H9 (cell line): Measurements from ENCODE around the gene RPL36. TPM values are rescaled to one million over a fixed set of nuclear protein-coding genes. Genes with fewer than 3 reads are reported as not detected.
A peak's percentile ranks its signal among the peaks of the same experiment; 100 is the strongest.

Experiments
- DNase-seq: peaks from one replicate; pipeline ENCODE4 v3.0.0-alpha.2; 2017
- H2AFZ ChIP-seq: one replicate; pipeline ENCODE4 v1.6.1; 2013; ENCODE audit warnings: mild to moderate bottlenecking, low read length, control low read depth, moderate library complexity
- H2AK5ac ChIP-seq: 2 replicates; pipeline ENCODE4 v1.6.1; 2013; ENCODE audit warnings: low read length, control low read depth, mixed read lengths; ENCODE audit not compliant: insufficient read length
- H2BK120ac ChIP-seq: one replicate; pipeline ENCODE4 v1.6.1; 2013; ENCODE audit warnings: low read depth, mild to moderate bottlenecking, low read length, control low read depth, inconsistent platforms; ENCODE audit not compliant: poor library complexity, severe bottlenecking
- H2BK12ac ChIP-seq: 2 replicates; pipeline ENCODE4 v1.6.1; 2013; ENCODE audit warnings: low read length, control low read depth, mixed read lengths, low read depth; ENCODE audit not compliant: insufficient read length
- H2BK15ac ChIP-seq: 2 replicates; pipeline ENCODE4 v1.6.1; 2013; ENCODE audit warnings: low read depth, low read length, control low read depth
- H2BK20ac ChIP-seq: one replicate; pipeline ENCODE4 v1.6.1; 2013; ENCODE audit warnings: low read depth, mild to moderate bottlenecking, low read length, control low read depth, inconsistent platforms; ENCODE audit not compliant: poor library complexity, severe bottlenecking
- H2BK5ac ChIP-seq: 2 replicates; pipeline ENCODE4 v1.6.1; 2013; ENCODE audit warnings: low read length, control low read depth, mixed read lengths; ENCODE audit not compliant: insufficient read length
- H3K14ac ChIP-seq: 2 replicates; pipeline ENCODE4 v1.6.1; 2013; ENCODE audit warnings: low read length, control low read depth; ENCODE audit not compliant: insufficient read depth
- H3K18ac ChIP-seq: 2 replicates; pipeline ENCODE4 v1.6.1; 2013; ENCODE audit warnings: low read depth, mild to moderate bottlenecking, mixed read lengths, low read length, control low read depth; ENCODE audit not compliant: insufficient read length
- H3K23ac ChIP-seq: 2 replicates; pipeline ENCODE4 v1.6.1; 2013; ENCODE audit warnings: low read length, control low read depth, mixed read lengths, low read depth; ENCODE audit not compliant: insufficient read length
- H3K23me2 ChIP-seq: 2 replicates; pipeline ENCODE4 v1.6.1; 2013; ENCODE audit warnings: low read depth, mild to moderate bottlenecking, mixed read lengths, low read length, control low read depth; ENCODE audit not compliant: insufficient read length, poor library complexity, severe bottlenecking
- H3K27ac ChIP-seq: 2 replicates; pipeline ENCODE4 v1.5.1; 2013; ENCODE audit warnings: low read length, control low read depth, mixed read lengths, low read depth; ENCODE audit not compliant: insufficient read length
- H3K27me3 ChIP-seq: 2 replicates; pipeline ENCODE4 v1.6.1; 2013; ENCODE audit warnings: low read length, control low read depth, inconsistent platforms; ENCODE audit not compliant: insufficient read depth
- H3K4ac ChIP-seq: 2 replicates; pipeline ENCODE4 v1.6.1; 2013; ENCODE audit warnings: low read depth, mild to moderate bottlenecking, control low read depth, inconsistent platforms, low read length, moderate library complexity
- H3K4me1 ChIP-seq: 2 replicates; pipeline ENCODE4 v1.6.1; 2013; ENCODE audit warnings: low read length, control low read depth, inconsistent platforms; ENCODE audit not compliant: insufficient read depth
- H3K4me2 ChIP-seq: 2 replicates; pipeline ENCODE4 v1.6.1; 2013; ENCODE audit warnings: low read length, control low read depth, mixed read lengths; ENCODE audit not compliant: insufficient read length, insufficient read depth
- H3K56ac ChIP-seq: 2 replicates; pipeline ENCODE4 v1.6.1; 2013; ENCODE audit warnings: low read depth, mild to moderate bottlenecking, mixed read lengths, low read length, control low read depth; ENCODE audit not compliant: insufficient read length
- H3K79me1 ChIP-seq: 2 replicates; pipeline ENCODE4 v1.6.1; 2013; ENCODE audit warnings: low read depth, mild to moderate bottlenecking, moderate library complexity, low read length, control low read depth, inconsistent platforms; ENCODE audit not compliant: insufficient read depth, poor library complexity, severe bottlenecking
- H3K79me2 ChIP-seq: 2 replicates; pipeline ENCODE4 v1.6.1; 2013; ENCODE audit warnings: low read length, control low read depth, inconsistent platforms; ENCODE audit not compliant: insufficient read depth
- H3K9ac ChIP-seq: 2 replicates; pipeline ENCODE4 v1.6.1; 2013; ENCODE audit warnings: low read length, control low read depth, mixed read lengths; ENCODE audit not compliant: insufficient read length; ENCODE audit errors: extremely low read depth
- H3K9me3 ChIP-seq: one replicate; pipeline ENCODE4 v1.6.1; 2013; ENCODE audit warnings: low read depth, low read length, inconsistent platforms; ENCODE audit not compliant: control insufficient read depth
- H3T11ph ChIP-seq: one replicate; pipeline ENCODE4 v1.6.1; 2013; ENCODE audit warnings: mild to moderate bottlenecking, low read length, control low read depth, inconsistent platforms
- H4K20me1 ChIP-seq: one replicate; pipeline ENCODE4 v1.6.1; 2013; ENCODE audit not compliant: control insufficient read depth, insufficient read length, insufficient read depth
- H4K5ac ChIP-seq: 2 replicates; pipeline ENCODE4 v1.6.1; 2013; ENCODE audit warnings: low read depth, mild to moderate bottlenecking, mixed read lengths, low read length, control low read depth; ENCODE audit not compliant: insufficient read length
- H4K8ac ChIP-seq: replicated peaks from 2 replicates; pipeline ENCODE4 v1.6.1; 2013; ENCODE audit warnings: low read length, control low read depth, mixed read lengths, low read depth; ENCODE audit not compliant: insufficient read length
- H4K91ac ChIP-seq: 2 replicates; pipeline ENCODE4 v1.6.1; 2013; ENCODE audit warnings: low read depth, mild to moderate bottlenecking, moderate library complexity, mixed read lengths, low read length, control low read depth; ENCODE audit not compliant: insufficient read length
- H3K27ac Mint-ChIP-seq, 3 experiments: 2 replicates in 2 of 3; 3 replicates in 1 of 3; pipeline ENCODE4 v1.8.0; 2020 to 2021; ENCODE audit warnings: mixed read lengths in 3 of 3, mild to moderate bottlenecking in 1 of 3, moderate library complexity in 1 of 3
- H3K27me3 Mint-ChIP-seq: 2 replicates; pipeline ENCODE4 v1.8.0; 2021; ENCODE audit warnings: low read depth, mild to moderate bottlenecking, moderate library complexity, mixed read lengths
- H3K36me3 Mint-ChIP-seq, 3 experiments: 2 replicates in 2 of 3; 3 replicates in 1 of 3; pipeline ENCODE4 v1.8.0; 2020 to 2021; ENCODE audit warnings: low read depth in 3 of 3, mixed read lengths in 3 of 3; ENCODE audit not compliant: insufficient read depth in 1 of 3
- H3K4me1 Mint-ChIP-seq, 2 experiments: 2 replicates each; pipeline ENCODE4 v1.8.0; 2020; ENCODE audit warnings: mixed read lengths in 2 of 2
- H3K4me3 Mint-ChIP-seq, 2 experiments: 2 replicates in 1 of 2; 3 replicates in 1 of 2; pipeline ENCODE4 v1.8.0; 2020 to 2021; ENCODE audit warnings: mild to moderate bottlenecking in 2 of 2, mixed read lengths in 2 of 2, moderate library complexity in 1 of 2
- H3K9me3 Mint-ChIP-seq, 2 experiments: 2 replicates in 1 of 2; 3 replicates in 1 of 2; pipeline ENCODE4 v1.8.0; 2020; ENCODE audit warnings: mild to moderate bottlenecking in 2 of 2, mixed read lengths in 2 of 2, moderate library complexity in 1 of 2
- CTCF ChIP-seq: fragments of 200-600 bp; sonication (generic); conservative IDR thresholded peaks from 3 replicates; pipeline ENCODE4 v1.8.0; 2021; ENCODE audit warnings: antibody characterized with exemption, mild to moderate bottlenecking
- WGBS: extraction: QIAGEN DNeasy Blood & Tissue Kit; methylation state at CpG from one replicate; pipeline ENCODE4 v1.1.7; 2013; ENCODE audit warnings: missing lambda C conversion rate, low lambda C conversion rate, mixed read lengths; ENCODE audit not compliant: insufficient read length; ENCODE audit errors: extremely low coverage; 5-methylcytosine and 5-hydroxymethylcytosine counted together
- total RNA-seq: library from RNA; stranded (reverse); gene quantifications from 2 replicates; pipeline ENCODE4 v1.2.1, GENCODE V29; 2021

RPL36 gene
- total RNA-seq, 1 experiment from 2014 or later: 1,074 TPM

- Histone ChIP-seq H2BK5ac (no peak overlapping the region), H3K4ac (no peak overlapping the region), H4K8ac (no peak overlapping the region), H4K91ac (no peak overlapping the region), H3K23ac (no peak overlapping the region), H4K20me1 (no peaks in the 10 kb centered on the region), H3K79me1 (peaks cover 7% of the 10 kb centered on the region), H3K4me1 (no peaks in the 10 kb centered on the region), H2AK5ac (no peak overlapping the region), H2AFZ (no peak overlapping the region), H3K27ac (no peak overlapping the region), H3K14ac (no peak overlapping the region), H3K9me3 (no peaks in the 10 kb centered on the region), H3K79me2 (peaks cover 16% of the 10 kb centered on the region; the same call in 1 of the 2 replicates), H3K56ac (no peak overlapping the region), H3K23me2 (no peaks in the 10 kb centered on the region), H3K27me3 (no peaks in the 10 kb centered on the region), H2BK20ac (no peak overlapping the region), H2BK12ac (no peak overlapping the region), H4K5ac (no peak overlapping the region), H3T11ph (no peak overlapping the region), H2BK15ac (no peak overlapping the region), H3K4me2 (no peak overlapping the region), H2BK120ac (no peak overlapping the region), H3K18ac (no peak overlapping the region), H3K9ac (no peak overlapping the region)
- Mint-ChIP-seq H3K27me3 (no peaks in the 10 kb centered on the region), H3K4me1 (peaks cover 0 to 2% of the 10 kb centered on the region in 2 experiments; a peak in 2 of 4 replicates), H3K4me3 (no peak overlapping the region), H3K9me3 (no peaks in the 10 kb centered on the region), H3K27ac (peak overlapping the region in 1 of 3 experiments; percentile 44; a peak in 1 of 7 replicates), H3K36me3 (peaks cover 36 to 68% (median 63%) of the 10 kb centered on the region in 3 experiments; a peak in 6 of 7 replicates)
- no peak for TF ChIP-seq CTCF
- no peak for DNase-seq
- WGBS: no CpG with 5 or more reads among the region's 2 CpGs
These were observed 47.9 kb upstream of the RPL36 start for GRCh38 chr19:5642204-5642603.
